H9 (cell line): ENCODE data around the gene BYSL. TPM values are rescaled to one million over a fixed set of nuclear protein-coding genes. Genes with fewer than 3 reads are reported as not detected.
A peak's percentile ranks its signal among the peaks of the same experiment; 100 is the strongest.

Source experiments
- DNase-seq: peaks from one replicate; pipeline ENCODE4 v3.0.0-alpha.2; 2017
- H2AFZ ChIP-seq: one replicate; pipeline ENCODE4 v1.6.1; 2013; ENCODE audit warnings: mild to moderate bottlenecking, low read length, control low read depth, moderate library complexity
- H2AK5ac ChIP-seq: 2 replicates; pipeline ENCODE4 v1.6.1; 2013; ENCODE audit warnings: low read length, control low read depth, mixed read lengths; ENCODE audit not compliant: insufficient read length
- H2BK120ac ChIP-seq: one replicate; pipeline ENCODE4 v1.6.1; 2013; ENCODE audit warnings: low read depth, mild to moderate bottlenecking, low read length, control low read depth, inconsistent platforms; ENCODE audit not compliant: poor library complexity, severe bottlenecking
- H2BK12ac ChIP-seq: 2 replicates; pipeline ENCODE4 v1.6.1; 2013; ENCODE audit warnings: low read length, control low read depth, mixed read lengths, low read depth; ENCODE audit not compliant: insufficient read length
- H2BK15ac ChIP-seq: 2 replicates; pipeline ENCODE4 v1.6.1; 2013; ENCODE audit warnings: low read depth, low read length, control low read depth
- H2BK20ac ChIP-seq: one replicate; pipeline ENCODE4 v1.6.1; 2013; ENCODE audit warnings: low read depth, mild to moderate bottlenecking, low read length, control low read depth, inconsistent platforms; ENCODE audit not compliant: poor library complexity, severe bottlenecking
- H2BK5ac ChIP-seq: 2 replicates; pipeline ENCODE4 v1.6.1; 2013; ENCODE audit warnings: low read length, control low read depth, mixed read lengths; ENCODE audit not compliant: insufficient read length
- H3K14ac ChIP-seq: 2 replicates; pipeline ENCODE4 v1.6.1; 2013; ENCODE audit warnings: low read length, control low read depth; ENCODE audit not compliant: insufficient read depth
- H3K18ac ChIP-seq: 2 replicates; pipeline ENCODE4 v1.6.1; 2013; ENCODE audit warnings: low read depth, mild to moderate bottlenecking, mixed read lengths, low read length, control low read depth; ENCODE audit not compliant: insufficient read length
- H3K23ac ChIP-seq: 2 replicates; pipeline ENCODE4 v1.6.1; 2013; ENCODE audit warnings: low read length, control low read depth, mixed read lengths, low read depth; ENCODE audit not compliant: insufficient read length
- H3K23me2 ChIP-seq: 2 replicates; pipeline ENCODE4 v1.6.1; 2013; ENCODE audit warnings: low read depth, mild to moderate bottlenecking, mixed read lengths, low read length, control low read depth; ENCODE audit not compliant: insufficient read length, poor library complexity, severe bottlenecking
- H3K27ac ChIP-seq: 2 replicates; pipeline ENCODE4 v1.5.1; 2013; ENCODE audit warnings: low read length, control low read depth, mixed read lengths, low read depth; ENCODE audit not compliant: insufficient read length
- H3K27me3 ChIP-seq: 2 replicates; pipeline ENCODE4 v1.6.1; 2013; ENCODE audit warnings: low read length, control low read depth, inconsistent platforms; ENCODE audit not compliant: insufficient read depth
- H3K4ac ChIP-seq: 2 replicates; pipeline ENCODE4 v1.6.1; 2013; ENCODE audit warnings: low read depth, mild to moderate bottlenecking, control low read depth, inconsistent platforms, low read length, moderate library complexity
- H3K4me1 ChIP-seq: 2 replicates; pipeline ENCODE4 v1.6.1; 2013; ENCODE audit warnings: low read length, control low read depth, inconsistent platforms; ENCODE audit not compliant: insufficient read depth
- H3K4me2 ChIP-seq: 2 replicates; pipeline ENCODE4 v1.6.1; 2013; ENCODE audit warnings: low read length, control low read depth, mixed read lengths; ENCODE audit not compliant: insufficient read length, insufficient read depth
- H3K56ac ChIP-seq: 2 replicates; pipeline ENCODE4 v1.6.1; 2013; ENCODE audit warnings: low read depth, mild to moderate bottlenecking, mixed read lengths, low read length, control low read depth; ENCODE audit not compliant: insufficient read length
- H3K79me1 ChIP-seq: 2 replicates; pipeline ENCODE4 v1.6.1; 2013; ENCODE audit warnings: low read depth, mild to moderate bottlenecking, moderate library complexity, low read length, control low read depth, inconsistent platforms; ENCODE audit not compliant: insufficient read depth, poor library complexity, severe bottlenecking
- H3K79me2 ChIP-seq: 2 replicates; pipeline ENCODE4 v1.6.1; 2013; ENCODE audit warnings: low read length, control low read depth, inconsistent platforms; ENCODE audit not compliant: insufficient read depth
- H3K9ac ChIP-seq: 2 replicates; pipeline ENCODE4 v1.6.1; 2013; ENCODE audit warnings: low read length, control low read depth, mixed read lengths; ENCODE audit not compliant: insufficient read length; ENCODE audit errors: extremely low read depth
- H3K9me3 ChIP-seq: one replicate; pipeline ENCODE4 v1.6.1; 2013; ENCODE audit warnings: low read depth, low read length, inconsistent platforms; ENCODE audit not compliant: control insufficient read depth
- H3T11ph ChIP-seq: one replicate; pipeline ENCODE4 v1.6.1; 2013; ENCODE audit warnings: mild to moderate bottlenecking, low read length, control low read depth, inconsistent platforms
- H4K20me1 ChIP-seq: one replicate; pipeline ENCODE4 v1.6.1; 2013; ENCODE audit not compliant: control insufficient read depth, insufficient read length, insufficient read depth
- H4K5ac ChIP-seq: 2 replicates; pipeline ENCODE4 v1.6.1; 2013; ENCODE audit warnings: low read depth, mild to moderate bottlenecking, mixed read lengths, low read length, control low read depth; ENCODE audit not compliant: insufficient read length
- H4K8ac ChIP-seq: replicated peaks from 2 replicates; pipeline ENCODE4 v1.6.1; 2013; ENCODE audit warnings: low read length, control low read depth, mixed read lengths, low read depth; ENCODE audit not compliant: insufficient read length
- H4K91ac ChIP-seq: 2 replicates; pipeline ENCODE4 v1.6.1; 2013; ENCODE audit warnings: low read depth, mild to moderate bottlenecking, moderate library complexity, mixed read lengths, low read length, control low read depth; ENCODE audit not compliant: insufficient read length
- H3K27ac Mint-ChIP-seq, 3 experiments: 2 replicates in 2 of 3; 3 replicates in 1 of 3; pipeline ENCODE4 v1.8.0; 2020 to 2021; ENCODE audit warnings: mixed read lengths in 3 of 3, mild to moderate bottlenecking in 1 of 3, moderate library complexity in 1 of 3
- H3K27me3 Mint-ChIP-seq: 2 replicates; pipeline ENCODE4 v1.8.0; 2021; ENCODE audit warnings: low read depth, mild to moderate bottlenecking, moderate library complexity, mixed read lengths
- H3K36me3 Mint-ChIP-seq, 3 experiments: 2 replicates in 2 of 3; 3 replicates in 1 of 3; pipeline ENCODE4 v1.8.0; 2020 to 2021; ENCODE audit warnings: low read depth in 3 of 3, mixed read lengths in 3 of 3; ENCODE audit not compliant: insufficient read depth in 1 of 3
- H3K4me1 Mint-ChIP-seq, 2 experiments: 2 replicates each; pipeline ENCODE4 v1.8.0; 2020; ENCODE audit warnings: mixed read lengths in 2 of 2
- H3K4me3 Mint-ChIP-seq, 2 experiments: 2 replicates in 1 of 2; 3 replicates in 1 of 2; pipeline ENCODE4 v1.8.0; 2020 to 2021; ENCODE audit warnings: mild to moderate bottlenecking in 2 of 2, mixed read lengths in 2 of 2, moderate library complexity in 1 of 2
- H3K9me3 Mint-ChIP-seq, 2 experiments: 2 replicates in 1 of 2; 3 replicates in 1 of 2; pipeline ENCODE4 v1.8.0; 2020; ENCODE audit warnings: mild to moderate bottlenecking in 2 of 2, mixed read lengths in 2 of 2, moderate library complexity in 1 of 2
- CTCF ChIP-seq: fragments of 200-600 bp; sonication (generic); conservative IDR thresholded peaks from 3 replicates; pipeline ENCODE4 v1.8.0; 2021; ENCODE audit warnings: antibody characterized with exemption, mild to moderate bottlenecking
- WGBS: extraction: QIAGEN DNeasy Blood & Tissue Kit; methylation state at CpG from one replicate; pipeline ENCODE4 v1.1.7; 2013; ENCODE audit warnings: missing lambda C conversion rate, low lambda C conversion rate, mixed read lengths; ENCODE audit not compliant: insufficient read length; ENCODE audit errors: extremely low coverage; 5-methylcytosine and 5-hydroxymethylcytosine counted together
- total RNA-seq: library from RNA; stranded (reverse); gene quantifications from 2 replicates; pipeline ENCODE4 v1.2.1, GENCODE V29; 2021

The BYSL gene
- total RNA-seq, 1 experiment from 2014 or later = 71.1 TPM

- peaks cover 47 to 48% of the 10 kb centered on the region in 2 experiments for H3K4me1 Mint-ChIP-seq
- no peak overlapping the region for H3K9ac ChIP-seq
- H3K9me3 ChIP-seq = no peaks in the 10 kb centered on the region
- peaks cover 17% of the 10 kb centered on the region; the same call in 1 of the 2 replicates for H3K4me1 ChIP-seq
- no peak overlapping the region for H4K5ac ChIP-seq
- no peaks in the 10 kb centered on the region for H3K9me3 Mint-ChIP-seq
- H3K18ac ChIP-seq = no peak overlapping the region
- H2BK5ac ChIP-seq = no peak overlapping the region
- no peak overlapping the region for H3K27ac ChIP-seq
- H3K79me1 ChIP-seq = no peaks in the 10 kb centered on the region
- no peaks in the 10 kb centered on the region for H3K27me3 ChIP-seq
- H3K4ac ChIP-seq = no peak overlapping the region
- H2AFZ ChIP-seq = no peak overlapping the region
- H3K4me3 Mint-ChIP-seq = no peak overlapping the region
- H4K20me1 ChIP-seq = no peaks in the 10 kb centered on the region
- H3K79me2 ChIP-seq = no peaks in the 10 kb centered on the region
- no peak for DNase-seq
- H3K23ac ChIP-seq = no peak overlapping the region
- no peak overlapping the region for H3K27ac Mint-ChIP-seq
- no peak overlapping the region for H3K56ac ChIP-seq
- no CpG with 5 or more reads among the region's 1 CpG for WGBS
- H2AK5ac ChIP-seq = no peak overlapping the region
- H3K14ac ChIP-seq = no peak overlapping the region
- H2BK12ac ChIP-seq = peak overlapping the region; percentile 53
- H3K23me2 ChIP-seq = peaks cover 3% of the 10 kb centered on the region
- no peak overlapping the region for H3K4me2 ChIP-seq
- H2BK120ac ChIP-seq = no peak overlapping the region
- no peak overlapping the region for H4K91ac ChIP-seq
- H3T11ph ChIP-seq = no peak overlapping the region
- no peak for TF ChIP-seq CTCF
- no peak overlapping the region for H2BK20ac ChIP-seq
- H4K8ac ChIP-seq = no peak overlapping the region
- no peaks in the 10 kb centered on the region; a peak in 1 of 7 replicates for H3K36me3 Mint-ChIP-seq
- no peak overlapping the region for H2BK15ac ChIP-seq
- peaks cover 1% of the 10 kb centered on the region for H3K27me3 Mint-ChIP-seq
Observed at GRCh38 chr6:41963371-41963770, 42.1 kb downstream of the BYSL start.
